ENCODE results near the gene AP1G2.

Gene AP1G2

DNA sequence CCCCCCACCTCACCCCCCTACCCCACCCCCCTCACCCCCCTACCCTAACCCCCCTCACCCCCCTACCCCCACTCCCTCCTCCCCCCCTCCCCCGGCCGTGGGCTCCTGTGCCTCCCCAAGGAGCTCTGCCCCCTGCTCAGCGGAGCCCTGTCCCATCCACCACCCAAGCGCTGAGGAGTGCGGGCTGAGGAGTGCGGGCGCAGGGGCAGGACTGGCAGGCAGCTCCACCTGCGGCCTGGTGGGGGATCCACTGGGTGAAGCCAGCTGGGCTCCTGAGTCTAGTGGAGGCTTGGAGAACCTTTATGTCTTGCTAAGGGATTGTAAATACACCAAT, 13.3 kb upstream of the AP1G2 start:
- no peak overlapping the region for H3K4me3 ChIP-seq (ENCODE audit: low read length)

DNA sequence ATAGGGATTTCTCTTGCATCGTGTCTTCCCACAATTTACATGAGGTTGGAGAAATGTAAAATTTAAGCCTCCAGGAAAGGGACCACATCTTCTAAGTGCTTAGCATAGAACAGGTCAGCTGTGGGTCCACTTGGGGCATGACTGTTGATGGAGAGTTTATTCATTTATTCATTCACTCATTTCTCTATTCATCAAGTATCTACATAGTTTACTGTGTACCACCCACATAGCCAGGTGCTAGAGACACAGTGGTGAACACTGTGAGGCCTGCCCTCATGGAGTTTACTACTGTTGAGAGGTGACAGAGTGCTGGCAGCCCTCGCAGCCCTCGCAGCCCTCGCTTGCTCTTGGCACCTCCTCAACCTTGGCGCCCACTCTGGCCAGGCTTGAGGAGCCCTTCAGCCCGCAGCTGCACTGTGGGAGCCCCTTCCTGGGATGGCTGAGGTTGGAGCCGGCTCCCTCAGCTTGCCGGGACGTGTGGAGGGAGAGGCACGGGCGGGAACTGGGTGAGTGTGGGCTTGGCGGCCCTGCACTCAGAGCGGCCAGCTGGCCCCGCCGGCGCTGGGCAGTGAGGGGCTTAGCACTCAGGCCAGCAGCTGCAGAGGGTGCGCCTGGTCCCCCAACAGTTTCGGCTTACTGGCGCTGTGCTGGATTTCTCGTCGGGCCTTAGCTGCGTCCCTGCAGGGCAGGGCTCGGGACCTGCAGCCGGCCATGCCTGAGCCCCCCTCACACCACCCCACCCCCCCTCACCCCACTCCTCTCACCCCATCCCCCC, 12.7 kb upstream of the AP1G2 start:
- H3K4me3 ChIP-seq (ENCODE audit: low read length): no peak overlapping the region
- no peak for TF ChIP-seq ZNF274 (IDR thresholded peaks at IDR 0.05; ENCODE audit: low read depth, low read length)

More for the DNA sequence above, 13.3 kb upstream of the AP1G2 start:
- no peak for TF ChIP-seq ZNF274 (IDR thresholded peaks at IDR 0.05; ENCODE audit: low read depth, low read length)

DNA sequence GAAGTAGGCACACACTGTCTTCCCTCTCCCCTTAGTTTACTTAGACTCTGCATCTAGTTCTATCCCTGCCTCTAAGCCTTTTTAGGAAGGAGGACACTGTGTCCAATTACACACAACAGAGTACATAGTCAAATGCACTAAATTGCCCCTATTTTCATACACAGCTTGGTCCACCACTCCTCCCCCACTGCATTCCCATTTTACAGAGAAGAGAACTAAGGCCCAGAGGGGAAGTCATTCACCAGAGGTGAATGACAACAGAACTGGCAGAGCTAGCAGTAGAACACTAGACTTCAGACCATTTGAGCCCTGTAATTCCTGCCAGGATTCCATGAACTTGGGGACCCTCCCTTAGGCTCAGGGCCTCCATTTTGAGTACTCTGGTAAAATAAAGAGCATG, 12.1 kb upstream of the AP1G2 start:
- no peak for TF ChIP-seq ZNF274 (IDR thresholded peaks at IDR 0.05; ENCODE audit: low read depth, low read length)
- no peak overlapping the region for H3K4me3 ChIP-seq (ENCODE audit: low read length)

DNA sequence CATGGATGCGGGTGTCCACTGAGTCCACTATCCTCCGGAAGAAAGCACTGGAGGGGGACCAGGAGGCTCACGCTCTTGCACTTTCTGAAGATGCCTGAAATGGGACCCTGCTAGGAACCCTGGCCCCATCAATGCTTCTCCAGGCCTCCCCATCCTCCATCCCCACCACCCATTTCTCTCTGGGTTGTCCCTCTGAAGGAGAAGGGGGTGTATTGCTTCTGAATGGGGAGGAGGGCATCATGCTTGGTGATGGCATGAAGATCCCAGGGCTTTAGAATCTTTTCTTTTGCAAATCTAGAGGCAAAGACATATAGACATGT, 11.7 kb upstream of the AP1G2 start:
- no peak for TF ChIP-seq ZNF274 (IDR thresholded peaks at IDR 0.05; ENCODE audit: low read depth, low read length)
- H3K4me3 ChIP-seq (ENCODE audit: low read length): no peak overlapping the region

DNA sequence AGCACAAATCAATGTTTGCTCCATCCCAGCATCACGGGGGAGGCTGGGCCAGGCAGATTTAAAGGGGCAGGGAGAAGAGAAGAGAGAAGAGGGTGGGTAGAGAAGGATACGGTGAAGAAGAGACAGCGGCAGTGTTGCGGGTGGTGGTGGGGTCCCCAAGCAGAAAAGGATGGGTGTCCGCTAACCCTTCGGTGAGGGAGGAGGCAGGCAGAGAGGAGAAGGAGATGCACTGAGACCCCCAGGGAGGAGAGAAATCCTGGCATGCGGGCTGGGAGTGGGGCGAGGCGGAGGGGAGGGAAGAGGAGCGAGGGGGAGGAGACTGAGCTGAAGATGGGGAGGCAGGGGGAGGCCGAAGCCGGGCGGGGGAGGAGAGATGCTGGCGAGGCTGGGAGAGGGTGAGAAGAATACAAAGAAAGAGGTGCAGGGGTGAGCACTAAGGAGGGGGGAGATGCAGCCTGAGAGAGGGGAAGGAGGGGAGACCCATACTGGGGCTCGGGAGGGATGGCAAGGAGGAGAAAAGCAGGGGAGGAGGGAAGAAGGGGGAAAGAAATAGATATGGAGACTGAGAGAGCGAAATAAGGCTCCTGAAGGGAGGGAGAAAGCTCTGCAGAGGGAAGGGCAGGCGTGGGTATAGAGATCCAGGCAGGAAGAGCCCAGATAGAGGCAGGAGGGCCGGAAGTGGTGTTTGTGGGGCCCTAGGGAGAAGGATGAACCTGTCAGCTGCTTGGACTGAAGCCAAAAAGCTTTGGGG, 11.1 kb upstream of the AP1G2 start, which contains the start of gene JPH4:
Gene JPH4, minus strand, starts transcription at position 231 of the 751 bp plus-strand sequence. CDS start 1,337 bp downstream, outside the sequence.
- TF ChIP-seq ZNF274 (IDR thresholded peaks at IDR 0.05; ENCODE audit: low read depth, low read length): no peak
- H3K4me3 ChIP-seq (ENCODE audit: low read length): peak within 1 kb of the TSS; percentile 53; the same call in 1 of the 2 replicates

DNA sequence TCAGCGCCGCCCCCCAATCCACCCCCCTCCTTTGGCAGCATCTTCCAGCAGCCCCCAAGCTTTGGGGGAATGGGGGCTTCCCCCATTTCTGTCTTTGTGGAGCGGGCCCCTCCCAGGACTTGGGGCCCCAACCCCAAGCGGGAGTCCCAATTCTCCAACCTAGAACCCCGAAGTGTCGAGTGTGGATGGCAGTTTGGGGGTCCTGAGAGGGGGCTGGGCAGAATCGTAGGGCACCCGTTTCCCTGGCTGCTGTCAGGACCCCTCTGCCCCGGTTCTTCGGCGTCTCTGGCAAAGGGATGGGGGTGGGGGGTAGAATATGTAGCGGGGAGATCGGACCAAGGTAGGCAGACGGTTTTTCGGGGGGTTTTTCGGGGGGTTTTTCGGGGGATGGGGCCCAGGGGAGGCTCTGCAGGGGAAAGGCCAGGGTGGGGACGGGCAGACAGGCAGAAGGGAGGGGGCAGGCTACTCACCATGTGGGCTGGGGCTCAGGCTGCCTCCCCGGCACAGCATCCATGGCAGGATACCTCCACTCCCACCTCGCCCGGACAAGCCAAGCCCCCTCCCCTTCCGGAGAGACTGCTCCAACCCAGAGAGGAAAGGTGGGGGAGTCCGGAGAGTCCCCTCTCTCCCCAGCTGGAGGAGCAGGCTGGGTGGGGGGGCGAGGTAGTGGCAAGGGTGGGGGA, 10.3 kb upstream of the AP1G2 start:
- TF ChIP-seq ZNF274 (IDR thresholded peaks at IDR 0.05; ENCODE audit: low read depth, low read length): no peak
- H3K4me3 ChIP-seq (ENCODE audit: low read length): peak overlapping the region; percentile 53; the same call in 1 of the 2 replicates

DNA sequence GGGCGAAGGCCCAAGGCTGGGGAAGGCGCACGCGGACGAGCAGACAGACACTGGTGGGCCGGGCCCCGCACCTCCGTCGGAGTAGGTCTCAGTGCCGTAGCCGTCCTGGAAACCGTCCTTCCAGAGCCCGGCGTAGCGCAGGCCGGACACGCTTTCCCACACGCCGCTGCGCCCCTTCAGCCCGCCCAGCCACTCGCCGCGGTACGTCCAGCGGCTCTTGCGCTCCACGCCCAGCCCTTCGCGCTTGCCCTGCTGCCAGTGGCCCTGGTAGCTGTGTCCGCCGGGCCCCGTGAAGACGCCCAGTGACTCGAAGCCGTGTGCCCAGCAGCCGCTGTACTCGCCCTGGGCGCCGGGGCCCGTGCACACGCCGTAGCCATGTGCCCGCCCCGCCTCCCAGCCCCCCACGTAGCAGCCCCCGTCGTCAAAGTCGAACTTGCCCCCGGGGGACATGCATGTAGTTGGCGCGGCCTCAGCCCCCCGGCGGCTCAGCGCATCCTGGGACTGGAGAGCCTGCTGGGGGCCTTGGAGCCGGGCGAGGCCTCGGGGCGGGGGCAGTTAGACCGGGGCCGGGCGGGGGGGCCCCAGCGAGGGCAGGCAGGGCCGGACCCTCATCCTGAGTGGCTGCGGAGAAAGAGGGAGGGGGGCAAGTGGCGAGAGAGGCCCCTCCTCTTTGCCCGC, 9.6 kb upstream of the AP1G2 start:
- peak overlapping the region; percentile 53; the same call in 1 of the 2 replicates for H3K4me3 ChIP-seq (ENCODE audit: low read length)

DNA sequence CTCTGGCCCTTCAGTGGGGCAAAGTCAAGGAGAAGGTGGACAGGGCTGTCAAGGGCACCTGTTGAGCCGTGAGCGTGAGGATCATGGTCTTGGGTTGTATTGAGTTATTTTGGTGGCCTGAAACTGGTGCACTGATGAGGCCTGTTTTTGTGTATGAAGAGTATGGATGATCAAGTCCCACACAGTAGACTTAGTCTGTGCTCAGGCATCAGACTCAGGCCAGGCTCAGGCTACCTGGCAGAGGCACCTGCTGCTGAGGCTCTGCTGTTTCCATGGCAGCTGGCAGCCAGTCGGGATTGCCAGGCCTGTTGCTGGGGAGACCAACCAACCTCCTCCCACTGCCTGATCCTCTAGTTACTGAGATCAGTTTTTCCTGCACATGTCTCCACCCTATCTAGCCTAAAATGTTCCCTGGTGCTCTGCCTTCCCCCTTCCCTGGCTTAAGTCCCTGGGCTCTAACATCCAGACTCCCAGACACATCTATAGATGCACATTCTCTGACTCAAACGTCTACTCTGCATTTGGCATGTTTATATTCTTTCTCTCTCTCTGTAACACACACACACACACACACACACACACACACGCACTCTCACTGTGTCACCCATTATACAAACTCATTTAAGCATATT, 5.9 kb upstream of the AP1G2 start:
- H3K4me3 ChIP-seq (ENCODE audit: low read length): no peak overlapping the region
- no peak for TF ChIP-seq ZNF274 (IDR thresholded peaks at IDR 0.05; ENCODE audit: low read depth, low read length)

More for the DNA sequence above, 9.6 kb upstream of the AP1G2 start:
- TF ChIP-seq ZNF274 (IDR thresholded peaks at IDR 0.05; ENCODE audit: low read depth, low read length): no peak

DNA sequence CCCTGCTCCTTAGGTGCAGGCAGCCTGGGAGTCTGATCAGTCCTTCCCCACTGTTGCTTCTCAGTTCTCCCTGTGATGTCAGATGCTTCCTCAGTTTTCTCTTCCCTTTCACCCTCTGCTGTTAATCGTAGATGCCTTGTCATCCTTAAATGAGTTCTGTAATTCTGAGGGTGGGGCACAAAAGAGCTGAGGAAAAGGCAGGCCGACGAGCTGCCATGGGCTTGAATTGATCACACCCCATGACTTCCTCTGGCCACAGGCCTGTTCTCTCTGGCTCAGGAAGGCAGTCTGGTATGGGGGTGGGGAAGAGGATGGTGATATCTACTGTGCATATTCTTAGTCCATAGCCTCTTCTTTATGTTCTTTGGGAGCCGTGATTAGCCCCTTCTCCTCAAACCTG, 5.2 kb upstream of the AP1G2 start:
- no peak for TF ChIP-seq ZNF274 (IDR thresholded peaks at IDR 0.05; ENCODE audit: low read depth, low read length)
- H3K4me3 ChIP-seq (ENCODE audit: low read length): no peak overlapping the region

DNA sequence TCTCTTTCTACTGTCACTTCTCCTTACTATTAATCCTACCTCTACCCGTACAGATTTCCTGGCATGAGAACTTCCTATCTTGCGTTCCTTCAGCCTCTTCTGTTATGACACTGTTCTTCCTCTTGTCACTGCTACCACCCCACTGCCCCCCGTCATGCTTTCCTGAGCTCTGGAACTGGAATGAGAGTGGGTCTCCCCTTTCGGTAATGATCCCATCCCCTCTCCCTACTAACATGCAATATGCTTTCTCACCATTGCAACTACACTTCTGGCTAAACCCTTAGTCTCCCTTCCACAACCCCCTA, 4.9 kb upstream of the AP1G2 start:
- no peak for TF ChIP-seq ZNF274 (IDR thresholded peaks at IDR 0.05; ENCODE audit: low read depth, low read length)
- H3K4me3 ChIP-seq (ENCODE audit: low read length): no peak overlapping the region

DNA sequence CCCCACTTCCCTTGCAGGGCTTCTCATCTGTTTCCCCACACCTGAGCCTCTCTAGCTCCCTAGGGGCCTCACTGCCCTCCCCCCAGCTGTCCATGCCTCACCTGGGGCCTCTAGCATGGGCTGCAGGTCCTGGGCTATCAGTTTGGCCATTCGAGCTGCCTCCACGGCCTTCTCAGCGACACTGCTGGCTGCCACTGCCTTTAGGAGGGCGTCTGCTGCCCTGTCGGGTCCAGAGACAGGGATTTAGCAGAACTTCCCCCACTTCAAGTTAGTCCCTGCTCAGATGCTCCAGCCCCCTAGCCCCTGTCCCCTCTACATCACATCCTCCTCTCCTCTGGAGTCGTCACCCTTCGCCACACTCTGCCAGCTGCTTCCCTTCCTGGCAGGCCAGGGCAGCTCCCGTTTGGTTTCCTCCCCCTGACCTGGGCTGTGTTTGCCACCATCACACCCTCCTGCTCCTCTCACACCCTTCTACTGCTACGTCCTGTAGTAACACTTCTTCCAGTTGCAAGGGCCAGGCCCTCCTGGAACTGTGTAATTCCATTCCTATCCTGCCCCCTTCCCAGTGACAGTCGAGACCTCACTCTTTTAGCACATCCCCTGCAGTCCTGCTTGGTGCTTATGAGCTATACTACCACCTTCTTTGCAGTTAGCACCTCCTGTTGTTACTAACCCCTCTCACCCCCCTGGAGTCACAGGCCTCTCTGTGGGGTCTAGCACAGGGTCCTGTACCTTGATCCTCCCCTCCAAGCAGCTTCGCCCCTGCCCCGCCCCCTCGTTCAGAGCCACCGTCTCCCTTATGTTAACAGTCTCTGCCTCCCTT, 4.3 kb upstream of the AP1G2 start:
- no peak overlapping the region for H3K4me3 ChIP-seq (ENCODE audit: low read length)
- TF ChIP-seq ZNF274 (IDR thresholded peaks at IDR 0.05; ENCODE audit: low read depth, low read length): no peak

DNA sequence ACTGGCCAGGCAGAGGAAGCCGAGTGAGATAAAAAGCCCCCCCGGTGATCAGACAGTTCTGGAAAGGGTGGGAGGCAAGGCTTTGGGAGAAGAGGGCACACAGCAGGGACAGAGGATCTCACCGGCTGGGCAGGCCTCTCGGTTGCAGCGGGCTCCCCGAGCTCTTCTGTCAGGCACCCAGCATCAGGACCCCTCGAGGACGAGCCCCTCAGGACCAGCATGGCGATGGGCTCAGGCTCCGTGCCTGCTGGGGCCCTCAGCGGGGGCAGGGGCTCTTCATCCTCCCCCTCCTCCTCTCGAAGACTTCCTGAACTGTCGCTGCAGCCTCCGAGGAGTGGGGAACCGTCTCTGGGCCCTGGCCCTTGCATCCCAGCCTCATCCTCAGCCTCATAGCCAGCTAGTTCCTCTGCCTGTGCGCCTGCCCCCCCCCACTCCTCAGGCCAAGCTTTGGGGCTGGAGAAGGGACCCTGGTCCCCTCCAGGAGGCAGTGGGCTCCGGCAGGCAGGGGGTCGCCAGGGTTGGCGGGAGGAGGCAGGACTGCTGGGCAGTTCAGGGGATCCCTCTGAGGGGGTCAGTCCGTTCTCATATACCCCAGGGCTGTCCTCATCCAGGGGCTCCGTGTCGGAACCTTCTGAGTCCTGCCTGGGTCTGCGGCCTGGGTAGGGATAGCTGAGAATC, 3.4 kb upstream of the AP1G2 start:
- no peak for TF ChIP-seq ZNF274 (IDR thresholded peaks at IDR 0.05; ENCODE audit: low read depth, low read length)
- H3K4me3 ChIP-seq (ENCODE audit: low read length): no peak overlapping the region

All from GM08714 (cell line).